HFF-Myc (cell line): ENCODE measurements around the gene CYP19A1.

ENCODE experiments used
- DNase-seq: peaks from one replicate; pipeline ENCODE4 v3.0.0-alpha.2; 2011; ENCODE audit warnings: low read depth; ENCODE audit errors: extremely low read depth
- H3K4me3 ChIP-seq: replicated peaks from 2 replicates; pipeline ENCODE4 v1.5.1; 2011; ENCODE audit warnings: low read depth, mild to moderate bottlenecking, control low read depth, low read length
- TF ChIP-seq, protein P1 (sequence below): IDR thresholded peaks from 2 replicates; pipeline ENCODE4 v1.5.1; 2012; ENCODE audit warnings: mild to moderate bottlenecking, low read depth, low read length, control low read depth; ENCODE audit errors: missing control alignments

Gene CYP19A1

DNA sequence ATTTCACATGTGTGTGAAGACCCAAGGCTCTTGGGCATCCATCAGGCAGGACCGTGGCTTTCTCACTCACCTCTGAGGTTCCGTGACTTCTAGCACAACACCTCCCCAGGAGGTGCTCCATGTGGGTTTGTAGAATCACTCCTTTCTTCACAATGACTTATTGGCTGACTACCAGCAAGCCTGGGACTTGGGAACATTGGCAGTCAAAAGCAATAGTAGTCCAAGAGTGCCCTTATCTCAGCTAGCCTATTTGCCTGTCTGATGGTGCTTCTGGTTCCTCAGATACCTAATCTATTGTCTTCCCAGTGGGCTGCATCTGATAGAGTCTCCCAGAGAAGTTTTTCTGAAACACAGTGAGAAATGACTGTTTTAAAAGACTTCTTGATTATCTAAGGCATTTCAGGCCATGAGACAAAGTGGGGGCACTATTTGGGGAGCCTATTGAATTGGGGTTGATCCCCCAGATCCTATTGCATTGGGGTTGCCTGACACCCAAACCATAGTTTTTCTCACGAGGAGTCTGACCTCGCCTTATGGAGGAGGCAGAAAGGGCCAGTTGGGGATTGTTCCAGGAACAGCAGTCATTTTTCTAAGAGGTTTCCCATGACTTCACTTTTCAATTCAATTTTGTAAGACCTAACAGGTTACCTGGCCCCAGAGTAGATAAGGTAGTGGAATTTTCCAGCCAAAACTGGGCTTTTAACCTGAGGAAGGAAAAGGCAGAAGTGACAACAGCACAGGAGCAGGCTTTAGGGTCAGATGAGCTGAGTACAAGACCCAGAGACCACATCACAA lies 88.0 kb downstream of the CYP19A1 start:
- TF ChIP-seq, protein P1, sequence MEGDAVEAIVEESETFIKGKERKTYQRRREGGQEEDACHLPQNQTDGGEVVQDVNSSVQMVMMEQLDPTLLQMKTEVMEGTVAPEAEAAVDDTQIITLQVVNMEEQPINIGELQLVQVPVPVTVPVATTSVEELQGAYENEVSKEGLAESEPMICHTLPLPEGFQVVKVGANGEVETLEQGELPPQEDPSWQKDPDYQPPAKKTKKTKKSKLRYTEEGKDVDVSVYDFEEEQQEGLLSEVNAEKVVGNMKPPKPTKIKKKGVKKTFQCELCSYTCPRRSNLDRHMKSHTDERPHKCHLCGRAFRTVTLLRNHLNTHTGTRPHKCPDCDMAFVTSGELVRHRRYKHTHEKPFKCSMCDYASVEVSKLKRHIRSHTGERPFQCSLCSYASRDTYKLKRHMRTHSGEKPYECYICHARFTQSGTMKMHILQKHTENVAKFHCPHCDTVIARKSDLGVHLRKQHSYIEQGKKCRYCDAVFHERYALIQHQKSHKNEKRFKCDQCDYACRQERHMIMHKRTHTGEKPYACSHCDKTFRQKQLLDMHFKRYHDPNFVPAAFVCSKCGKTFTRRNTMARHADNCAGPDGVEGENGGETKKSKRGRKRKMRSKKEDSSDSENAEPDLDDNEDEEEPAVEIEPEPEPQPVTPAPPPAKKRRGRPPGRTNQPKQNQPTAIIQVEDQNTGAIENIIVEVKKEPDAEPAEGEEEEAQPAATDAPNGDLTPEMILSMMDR, result no peak
- H3K4me3 ChIP-seq, result no peak overlapping the region
- DNase-seq, result no peak

DNA sequence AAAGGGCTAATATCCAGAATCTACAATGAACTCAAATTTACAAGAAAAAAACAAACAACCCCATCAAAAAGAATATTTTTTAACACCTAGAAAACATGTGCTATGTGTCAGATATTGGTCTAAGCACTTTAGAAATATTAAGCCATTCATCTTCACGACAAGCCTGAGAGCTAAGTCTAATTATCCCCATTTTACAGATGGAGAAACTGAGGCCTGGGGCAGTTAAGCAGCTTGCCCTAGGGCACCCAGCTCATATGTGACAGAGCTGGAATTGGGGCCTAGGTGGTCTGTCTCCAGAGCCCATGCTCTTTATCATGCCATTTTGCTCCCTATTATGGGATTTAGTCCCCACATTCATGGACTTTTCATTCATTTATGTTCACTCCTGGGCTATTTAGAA lies 92.8 kb downstream of the CYP19A1 start:
- H3K4me3 ChIP-seq, result no peak overlapping the region
- TF ChIP-seq, protein P1, result no peak
- no peak for DNase-seq

DNA sequence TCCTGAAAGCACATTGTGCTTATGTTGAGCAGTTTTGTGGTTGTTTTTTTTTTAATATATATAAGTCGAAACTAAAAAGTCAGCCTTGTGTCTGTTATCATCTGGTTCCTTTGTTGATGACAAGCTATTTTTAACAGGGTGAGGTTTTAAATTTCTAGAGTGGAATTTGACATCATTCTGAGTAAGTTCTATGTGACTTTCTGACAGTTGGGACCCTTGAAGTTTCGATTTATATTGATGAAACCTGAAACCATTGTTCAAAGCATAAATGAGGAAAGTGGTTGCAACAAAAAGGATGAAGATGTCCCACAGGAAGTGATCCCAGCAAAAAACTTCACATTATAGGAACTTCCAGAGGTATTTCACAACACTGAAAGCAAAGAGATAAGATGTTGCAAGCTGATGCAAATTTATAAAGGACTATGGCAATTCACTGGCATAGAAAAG lies 94.0 kb downstream of the CYP19A1 start:
- TF ChIP-seq, protein P1, result no peak
- H3K4me3 ChIP-seq, result no peak overlapping the region
- no peak for DNase-seq

DNA sequence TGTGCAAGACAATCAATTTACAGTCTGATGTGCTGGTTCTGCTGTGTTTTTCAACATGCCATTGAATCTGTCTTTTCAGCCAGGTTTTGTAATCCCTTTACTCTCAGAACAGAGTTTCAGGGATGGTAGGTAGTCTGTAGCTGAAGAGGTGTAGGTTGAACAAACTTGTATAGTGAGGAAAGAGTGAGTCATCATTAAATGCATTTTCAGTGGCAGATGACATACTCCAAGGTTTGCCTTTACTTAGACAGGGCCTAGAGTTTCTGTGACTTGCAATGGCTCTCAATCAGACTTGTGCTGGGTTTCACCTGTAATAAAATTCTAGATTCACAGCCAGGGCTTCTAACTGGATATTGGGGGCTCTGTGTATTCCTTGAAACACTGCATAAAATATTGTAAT lies 94.6 kb downstream of the CYP19A1 start:
- H3K4me3 ChIP-seq, result no peak overlapping the region
- TF ChIP-seq, protein P1, result no peak
- DNase-seq, result no peak

DNA sequence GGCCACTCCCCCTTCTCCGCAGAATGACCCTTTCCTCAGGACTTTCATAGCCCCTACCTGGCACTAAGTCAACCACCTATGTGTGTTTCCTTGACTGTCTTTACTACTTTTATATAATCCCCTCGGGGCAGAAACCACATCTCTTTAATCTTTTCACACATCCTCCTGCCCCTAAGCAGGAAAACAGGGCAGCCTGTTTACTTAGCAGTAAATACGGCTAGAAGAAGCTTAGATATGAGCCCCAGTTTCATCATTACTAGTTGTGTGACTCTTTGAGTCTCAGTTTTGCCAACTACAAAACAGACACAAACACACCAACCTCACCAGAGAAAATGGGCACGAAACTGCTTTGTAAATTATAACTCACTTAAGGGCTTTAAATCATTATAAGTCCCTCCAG lies 98.3 kb downstream of the CYP19A1 start:
- H3K4me3 ChIP-seq, result no peak overlapping the region
- no peak for DNase-seq
- TF ChIP-seq, protein P1, result no peak

DNA sequence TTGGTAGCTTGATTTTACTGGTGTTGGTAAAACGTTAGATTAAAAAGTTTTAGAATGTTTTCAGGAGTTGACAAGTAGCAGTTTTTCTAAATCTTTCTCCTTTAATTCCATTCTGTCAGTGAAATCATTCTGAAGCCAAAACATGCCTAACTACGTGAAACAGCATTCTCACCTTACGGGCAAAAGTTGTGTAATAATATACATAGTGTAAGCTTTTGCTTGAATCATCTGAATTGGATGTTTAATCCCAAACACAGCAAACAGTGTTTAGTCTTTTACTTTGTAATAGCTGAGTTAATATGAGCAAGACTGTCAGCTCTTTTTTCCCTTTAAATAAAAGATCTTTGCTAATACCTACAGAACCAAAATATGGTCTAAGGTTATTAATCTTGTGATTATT lies 100.6 kb downstream of the CYP19A1 start:
- H3K4me3 ChIP-seq, result no peak overlapping the region
- no peak for DNase-seq
- TF ChIP-seq, protein P1, result no peak
